Hepatocyte (in vitro differentiated cells): ENCODE results near the gene RND3. TPM values are rescaled to one million over a fixed set of nuclear protein-coding genes. Genes with fewer than 3 reads are reported as not detected.

Experiments used
- DNase-seq: peaks from one replicate; pipeline ENCODE4 v3.0.0-alpha.2; 2016; ENCODE audit warnings: low spot score
- H2AFZ ChIP-seq: fragments of 200-600 bp; sonication (generic); 2 replicates; pipeline ENCODE4 v1.6.0; 2016; ENCODE audit warnings: antibody characterized with exemption, mild to moderate bottlenecking
- H3K27ac ChIP-seq: fragments of 200-600 bp; sonication (generic); 2 replicates; pipeline ENCODE4 v1.5.1; 2016; ENCODE audit warnings: mild to moderate bottlenecking
- H3K27me3 ChIP-seq: fragments of 200-600 bp; sonication (generic); 2 replicates; pipeline ENCODE4 v1.6.1; 2016
- H3K36me3 ChIP-seq: fragments of 200-600 bp; sonication (generic); replicated peaks from 2 replicates; pipeline ENCODE4 v1.5.1; 2016; ENCODE audit warnings: low read depth; ENCODE audit not compliant: insufficient read depth
- H3K4me1 ChIP-seq: fragments of 200-600 bp; sonication (generic); 2 replicates; pipeline ENCODE4 v1.5.1; 2016; ENCODE audit warnings: mild to moderate bottlenecking, moderate library complexity; ENCODE audit not compliant: insufficient read depth
- H3K4me2 ChIP-seq: fragments of 200-600 bp; sonication (generic); 2 replicates; pipeline ENCODE4 v1.6.0; 2016
- H3K4me3 ChIP-seq: fragments of 200-600 bp; sonication (generic); 2 replicates; pipeline ENCODE4 v1.5.1; 2016; ENCODE audit warnings: mild to moderate bottlenecking
- H3K79me2 ChIP-seq: fragments of 200-600 bp; sonication (generic); 2 replicates; pipeline ENCODE4 v1.6.0; 2017; ENCODE audit warnings: mild to moderate bottlenecking
- H3K9me2 ChIP-seq: fragments of 200-600 bp; sonication (generic); replicated peaks from 2 replicates; pipeline ENCODE4 v1.6.0; 2017; ENCODE audit warnings: mild to moderate bottlenecking; ENCODE audit not compliant: insufficient read depth
- H3K9me3 ChIP-seq: fragments of 200-600 bp; sonication (generic); 2 replicates; pipeline ENCODE4 v1.5.1; 2016; ENCODE audit warnings: low read depth, mild to moderate bottlenecking
- H4K20me1 ChIP-seq: fragments of 200-600 bp; sonication (generic); 2 replicates; pipeline ENCODE4 v1.6.0; 2016; ENCODE audit warnings: mild to moderate bottlenecking; ENCODE audit not compliant: insufficient read depth, poor library complexity, severe bottlenecking
- EZH2 ChIP-seq: fragments of 200-600 bp; sonication (generic); IDR thresholded peaks from 2 replicates; pipeline ENCODE4 v1.6.1; 2016; ENCODE audit warnings: antibody characterized with exemption, mild to moderate bottlenecking, borderline replicate concordance
- EZH2phosphoT487 ChIP-seq: fragments of 200-600 bp; sonication (generic); IDR thresholded peaks from one replicate; pipeline ENCODE4 v1.6.1; 2018; ENCODE audit warnings: antibody characterized with exemption, mild to moderate bottlenecking, low read depth, moderate library complexity; ENCODE audit not compliant: unreplicated experiment, severe bottlenecking
- WGBS: methylation state at CpG from one replicate; pipeline ENCODE4 v1.1.6; 2016; ENCODE audit warnings: low lambda C conversion rate; ENCODE audit errors: missing lambda C conversion rate; 5-methylcytosine and 5-hydroxymethylcytosine counted together
- polyA plus RNA-seq: library from polyadenylated mRNA; unstranded; fragments of >200 nt; fragmentation: Nextera tagmentation; extraction: Ambion mirVana; gene quantifications from 2 replicates; pipeline ENCODE4 v1.2.1, GENCODE V29; 2016
- total RNA-seq: library from RNA; depleted of rRNA; stranded (reverse); fragments of >200 nt; gene quantifications from 2 replicates; pipeline ENCODE4 v1.2.3, GENCODE V29; 2014
- TF ChIP-seq, protein P1 (sequence below): fragments of 200-600 bp; sonication (generic); IDR thresholded peaks from 2 replicates; pipeline ENCODE4 v1.5.1; 2016; ENCODE audit warnings: antibody characterized with exemption, mild to moderate bottlenecking; ENCODE audit not compliant: poor library complexity

The RND3 gene
- total and polyA plus RNA-seq, 2 experiments from 2014 or later: 118 to 135 TPM

DNA sequence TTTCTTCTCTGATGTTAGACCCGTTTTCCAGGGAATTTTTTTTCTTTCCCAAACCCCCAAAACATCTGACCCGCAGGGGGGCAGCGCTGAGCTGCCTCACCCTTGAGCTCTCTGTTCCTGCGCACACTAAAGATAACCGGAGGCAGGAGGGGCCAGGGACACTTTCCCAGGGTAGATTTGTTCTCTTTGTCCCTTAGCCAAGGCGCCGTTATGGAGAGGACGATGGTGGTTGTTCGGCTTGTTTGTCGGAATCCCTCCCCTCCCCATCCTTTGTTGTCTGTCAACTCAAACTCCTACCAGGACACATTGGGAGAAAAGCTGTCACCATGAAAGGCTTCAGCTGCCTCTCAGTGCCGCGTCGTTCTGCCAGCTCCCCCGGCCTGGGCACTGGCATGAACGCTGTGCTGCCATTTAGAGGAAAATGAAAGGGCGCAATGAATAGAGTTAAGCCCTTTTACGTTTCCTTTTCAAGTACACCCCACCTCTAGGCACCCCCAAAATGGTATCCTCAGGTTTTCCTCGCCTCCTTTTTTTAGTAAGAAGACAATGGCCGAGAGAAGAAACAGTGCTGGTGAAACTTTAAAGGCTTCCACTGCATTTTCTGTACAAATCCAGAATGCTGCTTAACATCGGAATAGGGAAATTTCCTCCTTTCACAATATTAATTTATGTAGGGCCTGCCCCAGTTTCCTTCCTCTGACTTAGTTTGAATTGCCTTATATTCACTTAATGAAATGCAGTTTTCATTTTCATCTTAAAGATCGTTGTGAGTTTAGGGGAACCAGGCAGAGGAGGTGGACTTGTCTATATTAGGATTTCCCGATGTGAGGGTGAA is 62.1 kb downstream of the RND3 start:
- H3K36me3 ChIP-seq: no peaks in the 10 kb centered on the region
- H3K9me3 ChIP-seq: no peaks in the 10 kb centered on the region
- no peak overlapping the region for H3K27ac ChIP-seq
- no peaks in the 10 kb centered on the region for H4K20me1 ChIP-seq
- no peaks in the 10 kb centered on the region for H3K9me2 ChIP-seq
- H3K4me3 ChIP-seq: no peak overlapping the region
- no peak for DNase-seq
- H3K4me1 ChIP-seq: no peaks in the 10 kb centered on the region
- H3K79me2 ChIP-seq: no peaks in the 10 kb centered on the region
- no peak overlapping the region for H2AFZ ChIP-seq
- 72% methylated on average over 22 of the region's 22 CpGs for WGBS
- no peak overlapping the region for H3K4me2 ChIP-seq
- H3K27me3 ChIP-seq: no peaks in the 10 kb centered on the region
- TF ChIP-seq, protein P1, sequence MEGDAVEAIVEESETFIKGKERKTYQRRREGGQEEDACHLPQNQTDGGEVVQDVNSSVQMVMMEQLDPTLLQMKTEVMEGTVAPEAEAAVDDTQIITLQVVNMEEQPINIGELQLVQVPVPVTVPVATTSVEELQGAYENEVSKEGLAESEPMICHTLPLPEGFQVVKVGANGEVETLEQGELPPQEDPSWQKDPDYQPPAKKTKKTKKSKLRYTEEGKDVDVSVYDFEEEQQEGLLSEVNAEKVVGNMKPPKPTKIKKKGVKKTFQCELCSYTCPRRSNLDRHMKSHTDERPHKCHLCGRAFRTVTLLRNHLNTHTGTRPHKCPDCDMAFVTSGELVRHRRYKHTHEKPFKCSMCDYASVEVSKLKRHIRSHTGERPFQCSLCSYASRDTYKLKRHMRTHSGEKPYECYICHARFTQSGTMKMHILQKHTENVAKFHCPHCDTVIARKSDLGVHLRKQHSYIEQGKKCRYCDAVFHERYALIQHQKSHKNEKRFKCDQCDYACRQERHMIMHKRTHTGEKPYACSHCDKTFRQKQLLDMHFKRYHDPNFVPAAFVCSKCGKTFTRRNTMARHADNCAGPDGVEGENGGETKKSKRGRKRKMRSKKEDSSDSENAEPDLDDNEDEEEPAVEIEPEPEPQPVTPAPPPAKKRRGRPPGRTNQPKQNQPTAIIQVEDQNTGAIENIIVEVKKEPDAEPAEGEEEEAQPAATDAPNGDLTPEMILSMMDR: no peak
- TF ChIP-seq EZH2phosphoT487 (no peak), EZH2 (no peak)

GRCh38 chr2:150424406-150424805 is 63.1 kb downstream of the RND3 start:
- Histone ChIP-seq H3K27ac (no peak overlapping the region), H2AFZ (no peak overlapping the region), H3K27me3 (no peaks in the 10 kb centered on the region), H3K9me3 (no peaks in the 10 kb centered on the region), H3K9me2 (no peaks in the 10 kb centered on the region), H4K20me1 (no peaks in the 10 kb centered on the region), H3K4me1 (peaks cover 8% of the 10 kb centered on the region), H3K4me3 (no peak overlapping the region), H3K36me3 (no peaks in the 10 kb centered on the region), H3K4me2 (no peak overlapping the region), H3K79me2 (no peaks in the 10 kb centered on the region)
- TF ChIP-seq EZH2: no peak
- TF ChIP-seq, protein P1: no peak
- TF ChIP-seq EZH2phosphoT487: no peak
- no peak for DNase-seq
- WGBS: 72% methylated on average over 6 of the region's 6 CpGs

GRCh38 chr2:150421126-150421651 is 66.3 kb downstream of the RND3 start:
- Histone ChIP-seq H3K4me3 (no peak overlapping the region), H4K20me1 (no peaks in the 10 kb centered on the region), H3K4me1 (peaks cover 8% of the 10 kb centered on the region), H3K36me3 (no peaks in the 10 kb centered on the region), H3K4me2 (no peak overlapping the region), H3K27ac (no peak overlapping the region), H3K27me3 (no peaks in the 10 kb centered on the region), H3K9me2 (no peaks in the 10 kb centered on the region), H3K9me3 (no peaks in the 10 kb centered on the region), H3K79me2 (no peaks in the 10 kb centered on the region), H2AFZ (no peak overlapping the region)
- DNase-seq: no peak
- TF ChIP-seq, protein P1: no peak
- no peak for TF ChIP-seq EZH2phosphoT487
- no peak for TF ChIP-seq EZH2
